Epithelial cell of proximal tubule (primary cell): Measurements from ENCODE around the gene VAV3. TPM values are rescaled to one million over a fixed set of nuclear protein-coding genes. Genes with fewer than 3 reads are reported as not detected.
A peak's percentile ranks its signal among the peaks of the same experiment; 100 is the strongest.

Experiments
- DNase-seq: peaks from one replicate; pipeline ENCODE4 v3.0.0-alpha.2; 2011; ENCODE audit warnings: low read depth
- H3K4me3 ChIP-seq: 2 replicates; pipeline ENCODE4 v1.5.1; 2011; ENCODE audit warnings: low read depth, mild to moderate bottlenecking, low read length
- total RNA-seq: library from RNA; depleted of rRNA; stranded (reverse); fragments of >200 nt; gene quantifications from 2 replicates; pipeline ENCODE4 v1.2.3, GENCODE V29; 2015
- TF ChIP-seq, protein P1 (sequence below): conservative IDR thresholded peaks from 2 replicates; pipeline ENCODE4 v1.5.1; 2012; ENCODE audit warnings: low read depth, mild to moderate bottlenecking, low read length

VAV3 gene
- total RNA-seq, 1 donor from 2014 or later, result 9.7 TPM

GRCh38 chr1:107786203-107786845, 178.7 kb downstream of the VAV3 start:
- DNase-seq, result no peak
- TF ChIP-seq, protein P1, sequence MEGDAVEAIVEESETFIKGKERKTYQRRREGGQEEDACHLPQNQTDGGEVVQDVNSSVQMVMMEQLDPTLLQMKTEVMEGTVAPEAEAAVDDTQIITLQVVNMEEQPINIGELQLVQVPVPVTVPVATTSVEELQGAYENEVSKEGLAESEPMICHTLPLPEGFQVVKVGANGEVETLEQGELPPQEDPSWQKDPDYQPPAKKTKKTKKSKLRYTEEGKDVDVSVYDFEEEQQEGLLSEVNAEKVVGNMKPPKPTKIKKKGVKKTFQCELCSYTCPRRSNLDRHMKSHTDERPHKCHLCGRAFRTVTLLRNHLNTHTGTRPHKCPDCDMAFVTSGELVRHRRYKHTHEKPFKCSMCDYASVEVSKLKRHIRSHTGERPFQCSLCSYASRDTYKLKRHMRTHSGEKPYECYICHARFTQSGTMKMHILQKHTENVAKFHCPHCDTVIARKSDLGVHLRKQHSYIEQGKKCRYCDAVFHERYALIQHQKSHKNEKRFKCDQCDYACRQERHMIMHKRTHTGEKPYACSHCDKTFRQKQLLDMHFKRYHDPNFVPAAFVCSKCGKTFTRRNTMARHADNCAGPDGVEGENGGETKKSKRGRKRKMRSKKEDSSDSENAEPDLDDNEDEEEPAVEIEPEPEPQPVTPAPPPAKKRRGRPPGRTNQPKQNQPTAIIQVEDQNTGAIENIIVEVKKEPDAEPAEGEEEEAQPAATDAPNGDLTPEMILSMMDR, result no peak
- H3K4me3 ChIP-seq, result no peak overlapping the region

GRCh38 chr1:107785496-107786202, 179.3 kb downstream of the VAV3 start:
- no peak overlapping the region for H3K4me3 ChIP-seq
- DNase-seq, result no peak
- TF ChIP-seq, protein P1, result no peak

GRCh38 chr1:107782217-107782845, 182.6 kb downstream of the VAV3 start:
- TF ChIP-seq, protein P1, result peak; percentile 72
- peak; percentile 10 for DNase-seq
- no peak overlapping the region for H3K4me3 ChIP-seq

- TF ChIP-seq, protein P1, result no peak
- H3K4me3 ChIP-seq, result no peak overlapping the region
- no peak for DNase-seq
Observed at GRCh38 chr1:107781245-107781644, 183.7 kb downstream of the VAV3 start.

GRCh38 chr1:107777664-107778047, 187.3 kb downstream of the VAV3 start:
- TF ChIP-seq, protein P1, result no peak
- DNase-seq, result no peak
- H3K4me3 ChIP-seq, result no peak overlapping the region

DNA sequence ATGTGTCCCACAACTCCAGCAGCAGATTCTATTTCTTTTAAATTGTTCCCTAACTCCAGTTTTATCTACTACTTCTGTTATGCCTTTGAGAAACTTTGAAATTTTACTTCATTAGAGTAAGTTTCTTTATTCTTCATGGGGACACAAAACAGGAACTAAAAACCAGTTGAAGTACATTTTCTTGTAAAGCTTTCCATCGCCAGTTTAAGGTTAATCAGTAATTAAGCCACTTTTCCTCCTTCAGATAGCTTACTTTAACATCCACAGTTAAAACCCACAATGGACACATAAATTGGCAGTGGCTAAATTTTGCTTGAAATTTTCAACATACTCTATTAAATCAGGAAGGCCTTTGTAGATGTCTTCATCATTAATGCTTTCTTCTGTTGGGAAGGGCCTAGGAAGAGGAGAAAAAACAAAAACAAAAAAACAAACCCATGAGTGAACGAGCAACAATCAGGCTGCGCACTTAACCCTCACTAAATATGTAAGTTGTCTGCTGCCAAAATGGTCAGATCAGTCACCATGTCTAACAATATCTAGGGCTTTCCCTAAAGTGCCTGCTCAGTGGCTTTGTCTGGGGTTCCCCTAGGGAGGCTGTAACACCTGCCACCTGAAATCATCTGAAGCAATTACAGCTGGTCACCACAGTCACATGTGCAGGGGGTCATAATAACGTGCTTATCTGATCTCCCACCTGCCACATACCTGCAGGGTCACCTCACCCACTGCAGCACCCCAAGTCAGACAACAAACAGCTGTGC, 187.9 kb downstream of the VAV3 start:
- DNase-seq, result no peak
- H3K4me3 ChIP-seq, result no peak overlapping the region
- TF ChIP-seq, protein P1, result no peak
